Measurements from ENCODE around the gene MRPS6. TPM values are rescaled to one million over a fixed set of nuclear protein-coding genes. Genes with fewer than 3 reads are reported as not detected.

The MRPS6 gene
- total and polyA plus RNA-seq, 2 of the 13 experiments (the other 11 are each of a cell fraction or from before 2014, with no cell fraction given): 14.2 to 26.9 TPM

DNA sequence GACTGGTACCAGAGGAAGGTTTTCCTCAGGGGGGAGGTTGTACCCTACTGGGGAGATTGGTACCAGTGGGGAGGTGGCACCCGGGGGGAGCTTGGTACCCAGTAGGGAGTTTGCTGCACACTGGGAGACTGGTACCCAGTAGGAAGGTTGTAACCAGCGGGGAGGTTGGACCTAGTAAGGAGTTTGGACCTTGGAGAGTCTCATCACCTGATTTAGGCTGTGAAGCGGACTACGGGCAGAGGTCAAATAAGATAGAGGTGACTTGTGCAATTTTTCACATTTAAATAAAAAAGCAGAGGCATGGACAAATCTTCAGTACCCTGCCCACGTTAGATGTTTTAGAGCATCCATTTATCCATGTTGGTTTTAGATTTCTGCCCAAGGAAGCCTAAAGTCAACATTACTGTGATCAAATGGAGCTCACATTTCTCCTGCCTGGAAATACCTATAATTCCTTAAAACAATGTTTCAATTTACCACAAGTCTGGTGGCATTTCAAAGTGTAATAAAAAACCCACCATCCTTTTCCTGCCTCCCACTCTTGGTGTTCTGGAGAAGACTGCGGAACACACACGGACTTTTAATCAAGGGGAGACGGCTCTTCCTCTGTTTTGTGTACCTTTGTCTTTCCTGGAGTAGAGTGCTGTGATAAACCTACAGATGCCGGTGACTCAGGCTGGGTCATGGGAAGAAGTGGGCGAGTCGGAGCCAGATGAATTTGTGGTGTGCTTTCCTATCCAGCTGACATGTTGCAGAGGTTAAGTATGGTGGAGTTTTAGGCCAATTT is 36.2 kb upstream of the MRPS6 start:
- TF ChIP-seq FOSL2 (CRISPR knock-in tag; IDR thresholded peaks at IDR 0.05) (peak; percentile 32; the same call in 1 of the 2 replicates), HCFC1 (IDR thresholded peaks at IDR 0.05; ENCODE audit: low read depth, low read length) (no peak)
- Histone ChIP-seq H3K27ac (ENCODE audit: extremely low read length, insufficient read depth, low read length) (no peak overlapping the region), H2AFZ (ENCODE audit: low read length) (no peak overlapping the region), H3K4me3 (replicated peaks in 1 of 3; ENCODE audit: insufficient read depth in 1 of 3, low read depth in 2 of 3, low read length in 3 of 3) (no peak overlapping the region), H3K27me3 (ENCODE audit: control insufficient read depth in 1 of 2, insufficient read depth in 2 of 2, low read length in 2 of 2) (peaks cover 1 to 16% of the 10 kb centered on the region in 2 experiments; a peak in 3 of 5 replicates), H3K36me3 (replicated peaks in 1 of 2; ENCODE audit: control insufficient read depth in 1 of 2, insufficient read depth in 2 of 2, low read length in 2 of 2) (no peaks in the 10 kb centered on the region), H3K79me2 (ENCODE audit: insufficient read depth, low read length) (no peaks in the 10 kb centered on the region), H3K4me2 (ENCODE audit: low read depth, low read length) (no peak overlapping the region), H3K9me3 (ENCODE audit: low read length) (no peaks in the 10 kb centered on the region), H3K9ac (ENCODE audit: insufficient read depth, low read depth, low read length) (no peak overlapping the region), H4K20me1 (ENCODE audit: insufficient read depth, low read length) (no peaks in the 10 kb centered on the region), H3K4me1 (ENCODE audit: insufficient read depth, low read length) (peaks cover 45% of the 10 kb centered on the region)
- ChIA-PET POLR2A (no interaction called here), CTCF (ENCODE audit: low intra/inter-chr PET ratio, low total read pairs) (no interaction called here)
- DNase-seq (ENCODE audit: low spot score) (no peak), ATAC-seq (no peak; the same call in 2 of the 3 replicates), FAIRE-seq (no peak)
- intact Hi-C loops (cut with micrococcal nuclease; ENCODE audit: unreplicated experiment): no loop called here
- no TSS peak for BruUV-seq (replicated peaks)
- whole genome bisulfite sequencing (ENCODE audit: low lambda C conversion rate): 11% methylated on average over 11 of the region's 11 CpGs
- in situ Hi-C loops (cut with HindIII; ENCODE audit: extremely low pct_ligation_motif_present, low pct_unique_long_range_greater_than_20kb): no loop called here

DNA sequence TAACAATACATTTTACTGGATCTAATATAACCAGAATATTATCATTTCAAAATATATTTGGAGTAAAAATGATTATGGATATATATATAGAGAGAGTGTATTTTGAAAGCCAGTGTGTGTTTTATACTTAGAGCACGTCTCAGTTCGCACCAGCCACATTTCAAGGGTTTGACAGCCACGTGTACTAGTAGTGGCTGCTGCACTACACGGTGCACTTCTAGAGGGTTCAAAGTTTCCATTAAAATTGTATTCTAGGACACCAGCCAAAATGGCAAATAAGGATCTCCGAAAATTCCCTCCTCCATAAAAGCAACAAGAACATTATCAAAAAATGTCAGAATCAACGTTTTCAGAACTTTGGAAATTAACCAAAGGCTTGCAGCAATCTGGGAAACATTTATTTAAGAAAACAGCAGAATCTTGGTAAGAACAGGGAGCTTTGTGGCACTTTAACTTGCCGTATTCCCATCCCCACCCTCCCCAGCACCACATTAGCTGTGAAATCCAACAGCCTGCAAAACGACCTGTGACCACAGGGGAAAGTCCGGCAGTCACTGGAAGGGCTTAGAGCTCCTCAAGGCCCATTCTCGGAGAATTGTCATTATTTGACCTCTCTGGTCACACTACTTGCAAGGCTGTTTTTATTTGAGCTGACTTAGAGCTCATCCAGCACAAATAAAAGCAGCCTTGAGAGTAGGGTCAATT is 33.5 kb upstream of the MRPS6 start:
- DNase-seq (ENCODE audit: low spot score): no peak
- FAIRE-seq: no peak
- H3K9me3 ChIP-seq (ENCODE audit: low read length): no peaks in the 10 kb centered on the region
- H2AFZ ChIP-seq (ENCODE audit: low read length): no peak overlapping the region
- 19% methylated on average over 10 of the region's 10 CpGs for WGBS (ENCODE audit: low lambda C conversion rate)
- in situ Hi-C loops (cut with HindIII; ENCODE audit: extremely low pct_ligation_motif_present, low pct_unique_long_range_greater_than_20kb) (no loop called here), intact Hi-C loops (cut with micrococcal nuclease; ENCODE audit: unreplicated experiment) (no loop called here)
- H3K79me2 ChIP-seq (ENCODE audit: insufficient read depth, low read length): no peaks in the 10 kb centered on the region
- ChIA-PET POLR2A (interaction anchor here (0.6 kb wide), 2 partner anchors 22 to 73 kb away, joined by 3 read pairs; no protein-coding TSS in a partner anchor), CTCF (ENCODE audit: low intra/inter-chr PET ratio, low total read pairs) (no interaction called here)
- no peak overlapping the region for H3K4me3 ChIP-seq (replicated peaks in 1 of 3; ENCODE audit: insufficient read depth in 1 of 3, low read depth in 2 of 3, low read length in 3 of 3)
- H3K27ac ChIP-seq (ENCODE audit: extremely low read length, insufficient read depth, low read length): no peak overlapping the region
- peaks cover 31% of the 10 kb centered on the region for H3K4me1 ChIP-seq (ENCODE audit: insufficient read depth, low read length)
- no peak overlapping the region for H3K4me2 ChIP-seq (ENCODE audit: low read depth, low read length)
- no peaks in the 10 kb centered on the region for H4K20me1 ChIP-seq (ENCODE audit: insufficient read depth, low read length)
- TF ChIP-seq ZNF230 (CRISPR knock-in tag; IDR thresholded peaks at IDR 0.05) (no peak), HOXA5 (CRISPR knock-in tag; IDR thresholded peaks at IDR 0.05) (no peak), TBX3 (IDR thresholded peaks at IDR 0.05; ENCODE audit: borderline replicate concordance) (no peak), NKX3-1 (CRISPR knock-in tag; IDR thresholded peaks at IDR 0.05) (no peak), DMAP1 (CRISPR knock-in tag; IDR thresholded peaks at IDR 0.05) (no peak), PITX1 (CRISPR knock-in tag; IDR thresholded peaks at IDR 0.05) (no peak), CHCHD3 (CRISPR knock-in tag; IDR thresholded peaks at IDR 0.05) (no peak), RFX3 (CRISPR knock-in tag; IDR thresholded peaks at IDR 0.05) (no peak), GZF1 (CRISPR knock-in tag; IDR thresholded peaks at IDR 0.05) (no peak), ZNF34 (CRISPR knock-in tag; IDR thresholded peaks at IDR 0.05; ENCODE audit: borderline replicate concordance) (no peak), PHF21A (CRISPR knock-in tag; IDR thresholded peaks at IDR 0.05) (no peak)
- TF ChIP-seq, protein P1, sequence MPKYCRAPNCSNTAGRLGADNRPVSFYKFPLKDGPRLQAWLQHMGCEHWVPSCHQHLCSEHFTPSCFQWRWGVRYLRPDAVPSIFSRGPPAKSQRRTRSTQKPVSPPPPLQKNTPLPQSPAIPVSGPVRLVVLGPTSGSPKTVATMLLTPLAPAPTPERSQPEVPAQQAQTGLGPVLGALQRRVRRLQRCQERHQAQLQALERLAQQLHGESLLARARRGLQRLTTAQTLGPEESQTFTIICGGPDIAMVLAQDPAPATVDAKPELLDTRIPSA (CRISPR knock-in tag; IDR thresholded peaks at IDR 0.05; ENCODE audit: borderline replicate concordance): no peak
- TF ChIP-seq, protein P2, sequence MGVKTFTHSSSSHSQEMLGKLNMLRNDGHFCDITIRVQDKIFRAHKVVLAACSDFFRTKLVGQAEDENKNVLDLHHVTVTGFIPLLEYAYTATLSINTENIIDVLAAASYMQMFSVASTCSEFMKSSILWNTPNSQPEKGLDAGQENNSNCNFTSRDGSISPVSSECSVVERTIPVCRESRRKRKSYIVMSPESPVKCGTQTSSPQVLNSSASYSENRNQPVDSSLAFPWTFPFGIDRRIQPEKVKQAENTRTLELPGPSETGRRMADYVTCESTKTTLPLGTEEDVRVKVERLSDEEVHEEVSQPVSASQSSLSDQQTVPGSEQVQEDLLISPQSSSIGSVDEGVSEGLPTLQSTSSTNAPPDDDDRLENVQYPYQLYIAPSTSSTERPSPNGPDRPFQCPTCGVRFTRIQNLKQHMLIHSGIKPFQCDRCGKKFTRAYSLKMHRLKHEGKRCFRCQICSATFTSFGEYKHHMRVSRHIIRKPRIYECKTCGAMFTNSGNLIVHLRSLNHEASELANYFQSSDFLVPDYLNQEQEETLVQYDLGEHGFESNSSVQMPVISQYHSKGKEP (CRISPR knock-in tag; IDR thresholded peaks at IDR 0.05): no peak
- TF ChIP-seq, protein P3, sequence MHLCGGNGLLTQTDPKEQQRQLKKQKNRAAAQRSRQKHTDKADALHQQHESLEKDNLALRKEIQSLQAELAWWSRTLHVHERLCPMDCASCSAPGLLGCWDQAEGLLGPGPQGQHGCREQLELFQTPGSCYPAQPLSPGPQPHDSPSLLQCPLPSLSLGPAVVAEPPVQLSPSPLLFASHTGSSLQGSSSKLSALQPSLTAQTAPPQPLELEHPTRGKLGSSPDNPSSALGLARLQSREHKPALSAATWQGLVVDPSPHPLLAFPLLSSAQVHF (CRISPR knock-in tag; IDR thresholded peaks at IDR 0.05): no peak
- H3K9ac ChIP-seq (ENCODE audit: insufficient read depth, low read depth, low read length): no peak overlapping the region
- H3K27me3 ChIP-seq (ENCODE audit: control insufficient read depth in 1 of 2, insufficient read depth in 2 of 2, low read length in 2 of 2): peaks cover 3 to 15% of the 10 kb centered on the region in 2 experiments; a peak in 3 of 5 replicates
- H3K36me3 ChIP-seq (replicated peaks in 1 of 2; ENCODE audit: control insufficient read depth in 1 of 2, insufficient read depth in 2 of 2, low read length in 2 of 2): no peaks in the 10 kb centered on the region
- peak; percentile 73 for ATAC-seq
- BruUV-seq (replicated peaks): no TSS peak

All from HepG2 (cell line).